Heart left ventricle (tissue), 16 donors: Measurements from ENCODE around the gene LPO. TPM values are rescaled to one million over a fixed set of nuclear protein-coding genes. Genes with fewer than 3 reads are reported as not detected.

Source experiments
- ATAC-seq, 4 donors: fragments of 200-7000 bp; cut with Tn5 transposase; one replicate each; pipeline ENCODE4 v1.9.1; 2020 to 2022; ENCODE audit warnings: moderate library complexity in 4 of 4, mild to moderate bottlenecking in 3 of 4, moderate number of reproducible peaks in 1 of 4
- DNase-seq, 5 donors: peaks; one replicate each; pipeline ENCODE4 v3.0.0-alpha.2; 2020
- H3K27ac ChIP-seq, 12 donors: fragments of 200-600 bp; sonication (generic) in 4 of 12; one replicate each; pipeline versions ENCODE4 v1.5.0 to v1.8.0; 2016 to 2022; ENCODE audit warnings: mild to moderate bottlenecking in 2 of 12
- H3K27me3 ChIP-seq, 9 donors: fragments of 200-600 bp; sonication (generic) in 2 of 9; one replicate each; pipeline versions ENCODE4 v1.5.1 to v1.8.0; 2016 to 2022; ENCODE audit warnings: mild to moderate bottlenecking in 3 of 9
- H3K36me3 ChIP-seq, 9 donors: fragments of 200-600 bp; sonication (generic) in 2 of 9; one replicate each; pipeline versions ENCODE4 v1.5.0 to v1.8.0; 2018 to 2022; ENCODE audit warnings: mild to moderate bottlenecking in 2 of 9
- H3K4me1 ChIP-seq, 12 donors: fragments of 200-600 bp; sonication (generic) in 4 of 12; one replicate each; pipeline versions ENCODE4 v1.5.0 to v1.8.0; 2016 to 2022; ENCODE audit warnings: mild to moderate bottlenecking in 3 of 12
- H3K4me3 ChIP-seq, 12 donors: fragments of 200-600 bp; sonication (generic) in 4 of 12; one replicate each; pipeline versions ENCODE4 v1.5.0 to v1.8.0; 2017 to 2022; ENCODE audit warnings: mild to moderate bottlenecking in 9 of 12, moderate library complexity in 4 of 12
- H3K9me3 ChIP-seq, 12 donors: fragments of 200-600 bp; sonication (generic) in 4 of 12; one replicate each; pipeline versions ENCODE4 v1.5.0 to v1.8.0; 2016 to 2022; ENCODE audit warnings: mild to moderate bottlenecking in 1 of 12
- CTCF ChIP-seq, 12 donors: fragments of 200-600 bp; sonication (generic) in 4 of 12; IDR thresholded peaks; one replicate each; pipeline versions ENCODE4 v1.5.0 to v1.8.0; 2018 to 2022; ENCODE audit warnings: antibody characterized with exemption in 12 of 12, mild to moderate bottlenecking in 5 of 12
- POLR2A ChIP-seq, 2 donors: fragments of 450-650 bp; IDR thresholded peaks; one replicate each; pipeline ENCODE4 v1.6.1; 2017; ENCODE audit warnings: antibody characterized with exemption in 2 of 2, mild to moderate bottlenecking in 2 of 2, moderate library complexity in 2 of 2
- WGBS, 4 donors: extraction: QIAGEN DNeasy Blood & Tissue Kit in 2 of 4; methylation state at CpG; one replicate each; pipeline versions ENCODE4 v1.1.5 to v1.1.7; 2013 to 2018; 5-methylcytosine and 5-hydroxymethylcytosine counted together
- intact Hi-C, 10 donors: fragments of 100-400 bp; cut with DNase I; formaldehyde crosslinking; loops; one replicate each; pipeline versions ENCODE4 v1.11.1 to v1.14.2; 2022
- polyA plus RNA-seq, 2 donors: library from polyadenylated mRNA; stranded (reverse); fragments of 200-250 nt; gene quantifications; one replicate each; pipeline ENCODE4 v1.2.3, GENCODE V29; 2013
- total RNA-seq, 9 donors: library from RNA; depleted of rRNA in 2 of 9; stranded (reverse); fragments of >200 nt in 2 of 9; fragmentation: NEBNext Ultra II Directional in 3 of 9; extraction: Animal tissue kit (Norgen Biotek cat#: 25700) in 3 of 9; gene quantifications; one replicate each; pipeline versions ENCODE4 v1.1.0 to v1.2.4, GENCODE V29; 2016 to 2023
- donor health status: ischemic (EF 13 %, LVEDD 7.1; RV severe dilation, severe dysfunction).
- donor health status: healthy with polysubstance abuse.
- donor health status: DM: no; HTN: yes; CAD: no.
- donor health status: DM: no; HTN: no; CAD: no.
- donor health status: ischemic (EF 25% LVEDD 6.9; RV normal size, moderate dysfunction).
- donor health status: ischemic (EF 25% LVEDD 5.7; RV mildly dilated, moderate dysfunction).
- donor health status: healthy.
- donor health status: DM: yes; HTN: yes; CAD: no.
- donor health status: ischemic (EF 35%, LVEDD 5.7; RV mildly dilated, moderate dysfunction).
- donor health status: nonischemic (EF 11% LVEDD 7.7; RV severe dilation, severe dysfunction).
- donor health status: DM: yes; HTN: yes; CAD: no.
- donor health status: PGD.
- donor health status: ischemic (EF 29% LVEDD 5.4; RV normal size, mild dysfunction).
- donor health status: nonischemic (EF 23%, LVEDD 6.1; RV moderate dilation, normal function).

LPO gene
- total and polyA plus RNA-seq, 11 donors = not detected

GRCh38 chr17:58202859-58203258, 35.5 kb upstream of the LPO start:
- ATAC-seq (no peak), DNase-seq (no peak)
- Histone ChIP-seq H3K4me3 (no peak overlapping the region), H3K9me3 (no peaks in the 10 kb centered on the region), H3K4me1 (no peaks in the 10 kb centered on the region), H3K27me3 (peaks cover 0 to 12% (median 2%) of the 10 kb centered on the region in 9 donors), H3K36me3 (peaks cover 0 to 25% (median 17%) of the 10 kb centered on the region in 9 donors), H3K27ac (no peak overlapping the region)
- TF ChIP-seq POLR2A (IDR thresholded peaks at IDR 0.05) (no peak), CTCF (IDR thresholded peaks at IDR 0.05) (no peak)
- 62 to 82% (median 81%) methylated on average over 7 of the region's 7 CpGs for WGBS, 4 donors
- intact Hi-C loops = no loop called here

- no peak overlapping the region for H3K27ac ChIP-seq
- peaks cover 0 to 43% (median 31%) of the 10 kb centered on the region in 9 donors for H3K36me3 ChIP-seq
- intact Hi-C loops = no loop called here
- peaks cover 0 to under 1% (median 0%) of the 10 kb centered on the region in 9 donors for H3K27me3 ChIP-seq
- H3K9me3 ChIP-seq = no peaks in the 10 kb centered on the region
- no peaks in the 10 kb centered on the region for H3K4me1 ChIP-seq
- WGBS, 4 donors = 87 to 100% (median 93%) methylated on average over 4 to 5 of the region's 5 CpGs
- ATAC-seq = no peak
- no peak for DNase-seq
- TF ChIP-seq POLR2A (IDR thresholded peaks at IDR 0.05) (no peak), CTCF (IDR thresholded peaks at IDR 0.05) (no peak)
- no peak overlapping the region for H3K4me3 ChIP-seq
Measured at GRCh38 chr17:58204796-58205195, 33.6 kb upstream of the LPO start.

GRCh38 chr17:58205936-58206335, 32.4 kb upstream of the LPO start:
- Histone ChIP-seq H3K27ac (no peak overlapping the region), H3K36me3 (peaks cover 0 to 54% (median 42%) of the 10 kb centered on the region in 9 donors), H3K4me3 (no peak overlapping the region), H3K27me3 (no peaks in the 10 kb centered on the region), H3K9me3 (no peaks in the 10 kb centered on the region), H3K4me1 (no peaks in the 10 kb centered on the region)
- 87 to 93% (median 91%) methylated on average over 6 to 11 of the region's 11 CpGs for WGBS, 4 donors
- intact Hi-C loops = no loop called here
- DNase-seq = no peak
- TF ChIP-seq POLR2A (IDR thresholded peaks at IDR 0.05) = no peak
- TF ChIP-seq CTCF (IDR thresholded peaks at IDR 0.05) = no peak
- ATAC-seq = no peak

GRCh38 chr17:58207451-58207850, 30.9 kb upstream of the LPO start:
- DNase-seq = no peak

More at GRCh38 chr17:58207451-58207850, 30.9 kb upstream of the LPO start:
- Histone ChIP-seq H3K4me3 (no peak overlapping the region), H3K27ac (no peak overlapping the region), H3K4me1 (no peaks in the 10 kb centered on the region), H3K9me3 (no peaks in the 10 kb centered on the region), H3K36me3 (peaks cover 0 to 69% (median 51%) of the 10 kb centered on the region in 9 donors), H3K27me3 (no peaks in the 10 kb centered on the region)
- no peak for ATAC-seq
- WGBS, 4 donors = 78 to 100% (median 86%) methylated on average over 3 of the region's 3 CpGs
- TF ChIP-seq POLR2A (IDR thresholded peaks at IDR 0.05) (no peak), CTCF (IDR thresholded peaks at IDR 0.05) (no peak)
- intact Hi-C loops = no loop called here
